Bronchial epithelial cell (primary cell): Measurements from ENCODE around the gene DDT. TPM values are rescaled to one million over a fixed set of nuclear protein-coding genes. Genes with fewer than 3 reads are reported as not detected.
"Not testable (repeated sequence)": the region's sequence is repeated elsewhere in the genome, so short reads cannot be mapped to it uniquely, and the experiment has no call there.

Experiments
- DNase-seq: peaks from one replicate; pipeline ENCODE4 v3.0.0-alpha.2; 2010; ENCODE audit warnings: low read depth
- FAIRE-seq: peaks from 2 replicates; lab custom pipeline; 2011; peaks lifted over from hg19 to GRCh38; lab: Jason Lieb, UNC
- H3K27me3 ChIP-seq: 2 replicates; pipeline ENCODE4 v1.5.1; 2011; ENCODE audit warnings: low read length; ENCODE audit not compliant: control insufficient read depth, insufficient read depth
- H3K36me3 ChIP-seq: 2 replicates; pipeline ENCODE4 v1.5.1; 2011; ENCODE audit warnings: low read length; ENCODE audit not compliant: control insufficient read depth, insufficient read depth
- H3K4me3 ChIP-seq: 2 replicates; pipeline ENCODE4 v1.5.1; 2011; ENCODE audit warnings: mild to moderate bottlenecking, low read depth, low read length, control low read depth
- CTCF ChIP-seq: IDR thresholded peaks from 2 replicates; pipeline ENCODE4 v1.5.1; 2011; ENCODE audit warnings: mild to moderate bottlenecking, moderate library complexity, low read length, control low read depth, inconsistent platforms; ENCODE audit not compliant: insufficient read depth, severe bottlenecking
- total RNA-seq: library from RNA; depleted of rRNA; stranded (reverse); fragments of >200 nt; gene quantifications from 2 replicates; pipeline ENCODE4 v1.2.1, GENCODE V29; 2014

The DDT gene
- total RNA-seq: 41.1 and 59.9 TPM in 2 replicates

GRCh38 chr22:23974345-23974744, at the start of gene DDT:
Gene DDT, minus strand, starts transcription at chr22:23974441. Its CDS starts 27 bp downstream, at chr22:23974414.
- not testable (repeated sequence) for DNase-seq, H3K27me3 ChIP-seq, H3K4me3 ChIP-seq
- peak; percentile 96 for FAIRE-seq
- peaks cover 13% of the 10 kb centered on the region for H3K36me3 ChIP-seq

- FAIRE-seq (no peak), DNase-seq (no peak)
- Histone ChIP-seq H3K36me3 (no peaks in the 10 kb centered on the region), H3K27me3 (no peaks in the 10 kb centered on the region), H3K4me3 (no peak overlapping the region)
- TF ChIP-seq CTCF: no peak
Measured at GRCh38 chr22:24023204-24023789, 49.1 kb upstream of the DDT start.

GRCh38 chr22:24021304-24021703, 47.1 kb upstream of the DDT start:
- FAIRE-seq (no peak), DNase-seq (no peak)
- Histone ChIP-seq H3K4me3 (no peak overlapping the region), H3K27me3 (no peaks in the 10 kb centered on the region), H3K36me3 (no peaks in the 10 kb centered on the region)
- no peak for TF ChIP-seq CTCF

GRCh38 chr22:24016156-24016555, 41.9 kb upstream of the DDT start:
- no peak for TF ChIP-seq CTCF
- no peak for FAIRE-seq
- H3K36me3 ChIP-seq: no peaks in the 10 kb centered on the region
- DNase-seq: no peak
- no peaks in the 10 kb centered on the region for H3K27me3 ChIP-seq
- H3K4me3 ChIP-seq: no peak overlapping the region

GRCh38 chr22:24011735-24012068, 37.5 kb upstream of the DDT start:
- Histone ChIP-seq H3K27me3 (no peaks in the 10 kb centered on the region), H3K4me3 (peak overlapping the region; percentile 72), H3K36me3 (no peaks in the 10 kb centered on the region)
- DNase-seq (peak; percentile 20), FAIRE-seq (no peak)
- no peak for TF ChIP-seq CTCF

GRCh38 chr22:24010018-24010391, 35.8 kb upstream of the DDT start:
- DNase-seq: no peak
- no peak for TF ChIP-seq CTCF
- no peak for FAIRE-seq
- Histone ChIP-seq H3K4me3 (no peak overlapping the region), H3K36me3 (no peaks in the 10 kb centered on the region), H3K27me3 (no peaks in the 10 kb centered on the region)
